K562 (cell line): ENCODE results near the gene IL4I1. TPM values are rescaled to one million over a fixed set of nuclear protein-coding genes. Genes with fewer than 3 reads are reported as not detected.
A peak's percentile ranks its signal among the peaks of the same experiment; 100 is the strongest.

Source experiments
- ATAC-seq: fragments of 200-7000 bp; cut with Tn5 transposase; 3 replicates; pipeline ENCODE4 v1.9.1; 2020; ENCODE audit warnings: moderate library complexity
- BruUV-seq: library from RNA; stranded (reverse); fragments of 400-500 nt; replicated peaks from 2 replicates; lab custom pipeline; 2021; lab: Mats Ljungman, UMichigan
- CTCF ChIA-PET: fragments of 300-600 bp; formaldehyde crosslinking; extraction: SDS; loops from one replicate; lab custom pipeline; 2021; ENCODE audit warnings: low intra/inter-chr PET ratio; lab: Yijun Ruan, JAX
- POLR2A ChIA-PET: fragments of 300-600, 350-650 bp; sonication (Branson Sonifier 250); formaldehyde crosslinking; extraction: SDS; loops from one replicate; lab custom pipeline; 2021; ENCODE audit warnings: antibody characterized with exemption, inconsistent platforms; lab: Yijun Ruan, JAX
- DNase-seq, 4 experiments: peaks; one replicate each; pipeline versions ENCODE4 v3.0.0 to v3.0.0-alpha.2; 2011 to 2018; ENCODE audit warnings: low spot score in 3 of 4, mixed read lengths in 3 of 4; ENCODE audit errors: extremely low read depth in 1 of 4
- FAIRE-seq: peaks from 2 replicates; lab custom pipeline; 2011; peaks lifted over from hg19 to GRCh38; lab: Jason Lieb, UNC
- H2AFZ ChIP-seq: 2 replicates; pipeline ENCODE4 v1.6.0; 2011; ENCODE audit warnings: low read depth, low read length, control low read depth, inconsistent platforms
- H3K27ac ChIP-seq: fragments of 200-600 bp; 3 replicates; pipeline ENCODE4 v1.8.0; 2011; ENCODE audit warnings: low read depth, mild to moderate bottlenecking, control low read depth, inconsistent platforms, low read length, moderate library complexity, mixed read lengths; ENCODE audit errors: extremely low read depth
- H3K27me3 ChIP-seq, 2 experiments: fragments of 300-600 bp in 1 of 2; 2 replicates in 1 of 2; 3 replicates in 1 of 2; pipeline versions ENCODE4 v1.6.0 to v1.8.0; 2011; ENCODE audit warnings: inconsistent platforms in 2 of 2, low read length in 2 of 2, mild to moderate bottlenecking in 1 of 2, mixed read lengths in 1 of 2, moderate library complexity in 1 of 2; ENCODE audit not compliant: control insufficient read depth in 2 of 2, insufficient read depth in 2 of 2
- H3K36me3 ChIP-seq: fragments of 300-600 bp; 3 replicates; pipeline ENCODE4 v1.8.0; 2011; ENCODE audit warnings: mild to moderate bottlenecking, low read length, inconsistent platforms; ENCODE audit not compliant: control insufficient read depth, insufficient read depth
- H3K4me1 ChIP-seq, 2 experiments: fragments of 200-600 bp in 1 of 2; replicated peaks in 1 of 2; 2 replicates in 1 of 2; 3 replicates in 1 of 2; pipeline versions ENCODE4 v1.5.1 to v1.8.0; 2011; ENCODE audit warnings: inconsistent platforms in 2 of 2, low read length in 2 of 2, mild to moderate bottlenecking in 1 of 2, mixed read lengths in 1 of 2, moderate library complexity in 1 of 2; ENCODE audit not compliant: control insufficient read depth in 2 of 2, insufficient read depth in 2 of 2
- H3K4me2 ChIP-seq: 2 replicates; pipeline ENCODE4 v1.6.1; 2011; ENCODE audit warnings: low read length, control low read depth, inconsistent platforms, mixed read lengths; ENCODE audit not compliant: insufficient read depth
- H3K4me3 ChIP-seq: fragments of 200-600 bp; sonication (generic), shearing (Covaris generic); 2 replicates; pipeline ENCODE4 v1.5.1; 2016; ENCODE audit warnings: control low read depth, inconsistent platforms
- H3K79me2 ChIP-seq: fragments of 200-600 bp; 3 replicates; pipeline ENCODE4 v1.8.0; 2011; ENCODE audit warnings: low read length, inconsistent platforms; ENCODE audit not compliant: control insufficient read depth, insufficient read depth
- H3K9ac ChIP-seq, 2 experiments: 2 replicates each; pipeline versions ENCODE4 v1.6.0 to v1.6.1; 2011; ENCODE audit warnings: low read depth in 2 of 2, low read length in 2 of 2, control low read depth in 1 of 2, inconsistent platforms in 1 of 2, mild to moderate bottlenecking in 1 of 2, mixed read lengths in 1 of 2; ENCODE audit not compliant: insufficient read depth in 1 of 2
- H3K9me1 ChIP-seq: one replicate; pipeline ENCODE4 v1.6.0; 2011; ENCODE audit warnings: inconsistent platforms, mild to moderate bottlenecking, low read length, moderate library complexity; ENCODE audit not compliant: control insufficient read depth, insufficient read depth
- H3K9me3 ChIP-seq: replicated peaks from 2 replicates; pipeline ENCODE4 v1.5.1; 2011; ENCODE audit warnings: low read depth, low read length, inconsistent platforms; ENCODE audit not compliant: control insufficient read depth, insufficient read depth
- H4K20me1 ChIP-seq: replicated peaks from 2 replicates; pipeline ENCODE4 v1.6.1; 2011; ENCODE audit warnings: low read length, inconsistent platforms, mixed read lengths; ENCODE audit not compliant: control insufficient read depth, insufficient read depth
- CEBPG ChIP-seq, 3 experiments: fragments of 200-800 bp in 1 of 3; sonication (Bioruptor generic) in 1 of 3; sonication (generic) in 1 of 3; formaldehyde crosslinking in 1 of 3; IDR thresholded peaks in 2 of 3; conservative IDR thresholded peaks in 1 of 3; 2 replicates each; pipeline versions ENCODE4 v1.6.1 to v1.8.0; 2016 to 2022; ENCODE audit warnings: missing compliant biosample characterization in 2 of 3, missing genetic modification characterization in 2 of 3, mild to moderate bottlenecking in 1 of 3, missing genetic modification reagents in 1 of 3
- GABPA ChIP-seq: fragments of 200-800 bp; sonication (Bioruptor generic); conservative IDR thresholded peaks from 2 replicates; pipeline ENCODE4 v1.6.1; 2016; ENCODE audit warnings: low read depth, missing genetic modification characterization, missing compliant biosample characterization
- HCFC1 ChIP-seq: IDR thresholded peaks from 2 replicates; pipeline ENCODE4 v1.6.1; 2012; ENCODE audit warnings: low read depth, low read length, improper control_type of control experiment
- HMBOX1 ChIP-seq: sonication (generic); IDR thresholded peaks from 2 replicates; pipeline ENCODE4 v1.6.1; 2016
- KHSRP ChIP-seq: fragments of 450-650 bp; IDR thresholded peaks from 2 replicates; pipeline ENCODE4 v1.6.1; 2017
- MCM7 ChIP-seq, 2 experiments: fragments of 450-650 bp; IDR thresholded peaks; 2 replicates each; pipeline ENCODE4 v1.6.1; 2016 to 2018
- MYC ChIP-seq, 2 experiments: fragments of 250-450 bp in 1 of 2; sonication (Bioruptor Pico) in 1 of 2; IDR thresholded peaks; 2 replicates each; pipeline versions ENCODE4 v1.5.1 to v1.6.1; 2012 to 2021; ENCODE audit warnings: low read depth in 2 of 2, borderline replicate concordance in 1 of 2, improper control_type of control experiment in 1 of 2, low read length in 1 of 2, mild to moderate bottlenecking in 1 of 2, moderate library complexity in 1 of 2
- NFRKB ChIP-seq: fragments of 450-650 bp; IDR thresholded peaks from 2 replicates; pipeline ENCODE4 v1.6.1; 2016; ENCODE audit warnings: low read depth
- POLR2G ChIP-seq: fragments of 200-400 bp; formaldehyde crosslinking; IDR thresholded peaks from 2 replicates; pipeline ENCODE4 v1.6.1; 2017; ENCODE audit warnings: low read depth, mild to moderate bottlenecking, antibody characterized with exemption, low read length, moderate library complexity
- SREBF2 ChIP-seq: sonication (generic); formaldehyde crosslinking; IDR thresholded peaks from 2 replicates; pipeline ENCODE4 v1.4.0; 2020; ENCODE audit warnings: mild to moderate bottlenecking, missing genetic modification reagents
- TAF1 ChIP-seq: IDR thresholded peaks from 2 replicates; pipeline ENCODE4 v1.6.1; 2011; ENCODE audit warnings: mild to moderate bottlenecking, low read length, moderate library complexity; ENCODE audit not compliant: insufficient read depth, control insufficient read depth, severe bottlenecking; ENCODE audit errors: extremely low read depth
- TBP ChIP-seq: optimal IDR thresholded peaks from 2 replicates; pipeline ENCODE3; 2011; ENCODE audit warnings: low read depth, low read length, improper control_type of control experiment
- ZNF696 ChIP-seq: fragments of 250-450 bp; sonication (Bioruptor Pico); conservative IDR thresholded peaks from 2 replicates; pipeline ENCODE4 v1.4.0; 2020; ENCODE audit warnings: mild to moderate bottlenecking, moderate library complexity
- WGBS: fragments of 100-300 bp; shearing (Covaris generic); methylation state at CpG from one replicate; pipeline ENCODE4 v1.1.6; 2016; ENCODE audit warnings: low coverage, mixed read lengths; ENCODE audit not compliant: insufficient coverage; ENCODE audit errors: missing lambda C conversion rate; 5-methylcytosine and 5-hydroxymethylcytosine counted together
- in situ Hi-C: fragments of 300-500 bp; cut with MboI; formaldehyde crosslinking; loops from 4 replicates; pipeline ENCODE4 v1.15.0; 2018; ENCODE audit warnings: inconsistent platforms, mixed read lengths
- intact Hi-C: fragments of 100-400 bp; cut with micrococcal nuclease; formaldehyde crosslinking; loops from 2 replicates; pipeline ENCODE4 v1.14.2; 2022
- polyA plus RNA-seq, 8 experiments: library from polyadenylated mRNA; depleted of rRNA in 4 of 8; stranded (reverse) in 5 of 8; unstranded in 3 of 8; fragments of >200 nt; fragmentation: Nextera tagmentation in 2 of 8; fragmentation: Illumina TruSeq in 1 of 8; extraction: Ambion mirVana in 2 of 8; extraction: Trizol in 1 of 8; gene quantifications; 2 replicates each; pipeline versions ENCODE4 v1.2.1 to v1.2.3, GENCODE V29; 2011 to 2014; ENCODE audit warnings: inconsistent platforms in 1 of 8, missing spikeins in 1 of 8
- total RNA-seq, 7 experiments: library from RNA; depleted of rRNA in 6 of 7; stranded (reverse); fragments of >200 nt in 6 of 7; fragmentation: Illumina TruSeq in 2 of 7; extraction: Trizol in 2 of 7; gene quantifications; 2 replicates each; pipeline versions ENCODE4 v1.2.1 to v1.2.3, GENCODE V29; 2011 to 2021; ENCODE audit warnings: low replicate concordance in 1 of 7
- TF ChIP-seq, protein P1 (sequence below): fragments of 450-650 bp; IDR thresholded peaks from 2 replicates; pipeline ENCODE4 v1.6.1; 2016; ENCODE audit warnings: borderline replicate concordance
- TF ChIP-seq, protein P2 (sequence below): fragments of 450-650 bp; IDR thresholded peaks from 2 replicates; pipeline ENCODE4 v1.6.1; 2018; ENCODE audit warnings: mild to moderate bottlenecking, low read depth; ENCODE audit not compliant: partially characterized antibody

The IL4I1 gene
- total and polyA plus RNA-seq, 9 of the 15 experiments (the other 6 are each of a cell fraction or from before 2014, with no cell fraction given), result 0.06 to 0.95 (median 0.43) TPM; not detected in 2

DNA sequence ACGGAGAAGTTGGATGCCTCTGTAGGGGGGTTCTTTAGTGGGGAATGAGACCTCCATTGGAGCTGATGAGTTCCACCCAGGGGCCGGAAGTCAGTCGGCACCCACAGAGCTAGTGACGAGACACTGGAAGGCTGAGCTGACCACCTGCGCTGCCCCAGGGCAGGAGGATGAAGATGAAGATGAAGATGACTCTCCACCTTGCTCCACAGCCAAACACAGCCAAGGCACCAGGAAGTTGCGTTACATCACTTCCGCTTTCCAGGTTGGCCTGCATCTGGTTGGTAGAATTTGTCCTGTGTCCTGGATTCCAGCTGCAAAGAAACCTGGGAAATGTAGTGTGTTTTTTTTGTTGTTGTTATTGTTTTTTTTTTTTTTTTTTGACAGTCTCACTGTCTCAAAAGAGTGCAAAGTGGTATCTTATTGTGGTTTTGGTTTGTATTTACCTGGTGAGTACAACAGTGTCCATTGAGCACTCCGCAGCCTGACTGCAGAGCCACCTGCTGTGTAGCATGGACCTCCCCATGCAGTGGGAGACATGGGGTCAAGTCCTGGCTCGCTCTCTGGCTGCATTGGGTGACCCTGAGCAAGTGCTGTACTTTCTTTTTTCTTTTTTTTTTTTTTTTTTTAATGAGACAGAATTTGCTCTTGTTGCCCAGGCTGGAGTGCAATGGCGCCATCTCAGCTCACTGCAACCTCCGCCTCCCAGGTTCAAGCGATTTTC, 17.3 kb downstream of the IL4I1 start:
- Histone ChIP-seq H3K4me2 (0 out of 2 replicates have a peak overlapping the region, but pooled peaks have one; percentile 99), H3K9me1 (no peaks in the 10 kb centered on the region), H4K20me1 (no peaks in the 10 kb centered on the region), H2AFZ (no peak overlapping the region), H3K4me3 (no peak overlapping the region), H3K9me3 (no peaks in the 10 kb centered on the region), H3K27ac (no peak overlapping the region), H3K36me3 (peaks cover 57% of the 10 kb centered on the region), H3K9ac (no peak overlapping the region; a peak in 1 of 4 replicates), H3K27me3 (no peaks in the 10 kb centered on the region), H3K79me2 (peaks cover 24% of the 10 kb centered on the region), H3K4me1 (peaks cover 9 to 69% of the 10 kb centered on the region in 2 experiments; a peak in 4 of 5 replicates)
- in situ Hi-C loops, result loop anchor here (10.0 kb wide), 1 partner anchor 385 kb away; the partner anchor contains the start of gene RPS11
- CTCF ChIA-PET, result no interaction called here
- ATAC-seq, result no peak
- POLR2A ChIA-PET, result interaction anchor here (0.7 to 1.6 kb wide), 3 partner anchors 11 to 427 kb away, joined by 3 to 4 read pairs (median 4); partner anchors contain the start of genes ATF5 and NUP62
- BruUV-seq, result no TSS peak
- DNase-seq, result no peak
- FAIRE-seq, result peak; percentile 75
- intact Hi-C loops, result loop anchor here (10.0 kb wide), 1 partner anchor 165 kb away; no protein-coding TSS in a partner anchor
- WGBS, result 87% methylated on average over 12 of the region's 12 CpGs
- TF ChIP-seq ZNF696 (CRISPR knock-in tag) (no peak), SREBF2 (CRISPR knock-in tag) (no peak), NFRKB (no peak), TBP (no peak), CEBPG (CRISPR knock-in tag; IDR thresholded peaks at IDR 0.05) (peak; percentile 7; the same call in 1 of the 2 replicates), CEBPG (tag; conservative IDR thresholded peaks at IDR 0.05 in 1 of 2, IDR thresholded peaks at IDR 0.05 in 1 of 2) (no peak), HMBOX1 (no peak), HCFC1 (0 out of 2 replicates have a peak, but pooled peaks have one; percentile 20), TAF1 (no peak), GABPA (tag) (0 out of 2 replicates have a peak, but pooled peaks have one; percentile 14), KHSRP (no peak), POLR2G (no peak), MYC (IDR thresholded peaks at IDR 0.05; ENCODE audit: low read depth, low read length) (no peak), MYC (CRISPR knock-in tag; IDR thresholded peaks at IDR 0.05; ENCODE audit: borderline replicate concordance, low read depth) (no peak), MCM7 (IDR thresholded peaks at IDR 0.05) (no peak)
- TF ChIP-seq, protein P1, sequence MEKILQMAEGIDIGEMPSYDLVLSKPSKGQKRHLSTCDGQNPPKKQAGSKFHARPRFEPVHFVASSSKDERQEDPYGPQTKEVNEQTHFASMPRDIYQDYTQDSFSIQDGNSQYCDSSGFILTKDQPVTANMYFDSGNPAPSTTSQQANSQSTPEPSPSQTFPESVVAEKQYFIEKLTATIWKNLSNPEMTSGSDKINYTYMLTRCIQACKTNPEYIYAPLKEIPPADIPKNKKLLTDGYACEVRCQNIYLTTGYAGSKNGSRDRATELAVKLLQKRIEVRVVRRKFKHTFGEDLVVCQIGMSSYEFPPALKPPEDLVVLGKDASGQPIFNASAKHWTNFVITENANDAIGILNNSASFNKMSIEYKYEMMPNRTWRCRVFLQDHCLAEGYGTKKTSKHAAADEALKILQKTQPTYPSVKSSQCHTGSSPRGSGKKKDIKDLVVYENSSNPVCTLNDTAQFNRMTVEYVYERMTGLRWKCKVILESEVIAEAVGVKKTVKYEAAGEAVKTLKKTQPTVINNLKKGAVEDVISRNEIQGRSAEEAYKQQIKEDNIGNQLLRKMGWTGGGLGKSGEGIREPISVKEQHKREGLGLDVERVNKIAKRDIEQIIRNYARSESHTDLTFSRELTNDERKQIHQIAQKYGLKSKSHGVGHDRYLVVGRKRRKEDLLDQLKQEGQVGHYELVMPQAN, result no peak
- TF ChIP-seq, protein P2, sequence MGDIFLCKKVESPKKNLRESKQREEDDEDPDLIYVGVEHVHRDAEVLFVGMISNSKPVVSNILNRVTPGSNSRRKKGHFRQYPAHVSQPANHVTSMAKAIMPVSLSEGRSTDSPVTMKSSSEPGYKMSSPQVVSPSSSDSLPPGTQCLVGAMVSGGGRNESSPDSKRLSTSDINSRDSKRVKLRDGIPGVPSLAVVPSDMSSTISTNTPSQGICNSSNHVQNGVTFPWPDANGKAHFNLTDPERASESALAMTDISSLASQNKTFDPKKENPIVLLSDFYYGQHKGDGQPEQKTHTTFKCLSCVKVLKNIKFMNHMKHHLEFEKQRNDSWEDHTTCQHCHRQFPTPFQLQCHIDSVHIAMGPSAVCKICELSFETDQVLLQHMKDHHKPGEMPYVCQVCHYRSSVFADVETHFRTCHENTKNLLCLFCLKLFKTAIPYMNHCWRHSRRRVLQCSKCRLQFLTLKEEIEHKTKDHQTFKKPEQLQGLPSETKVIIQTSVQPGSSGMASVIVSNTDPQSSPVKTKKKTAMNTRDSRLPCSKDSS, result no peak
